ENCODE data around the gene RNLS.
A peak's percentile ranks its signal among the peaks of the same experiment; 100 is the strongest.

RNLS gene

DNA sequence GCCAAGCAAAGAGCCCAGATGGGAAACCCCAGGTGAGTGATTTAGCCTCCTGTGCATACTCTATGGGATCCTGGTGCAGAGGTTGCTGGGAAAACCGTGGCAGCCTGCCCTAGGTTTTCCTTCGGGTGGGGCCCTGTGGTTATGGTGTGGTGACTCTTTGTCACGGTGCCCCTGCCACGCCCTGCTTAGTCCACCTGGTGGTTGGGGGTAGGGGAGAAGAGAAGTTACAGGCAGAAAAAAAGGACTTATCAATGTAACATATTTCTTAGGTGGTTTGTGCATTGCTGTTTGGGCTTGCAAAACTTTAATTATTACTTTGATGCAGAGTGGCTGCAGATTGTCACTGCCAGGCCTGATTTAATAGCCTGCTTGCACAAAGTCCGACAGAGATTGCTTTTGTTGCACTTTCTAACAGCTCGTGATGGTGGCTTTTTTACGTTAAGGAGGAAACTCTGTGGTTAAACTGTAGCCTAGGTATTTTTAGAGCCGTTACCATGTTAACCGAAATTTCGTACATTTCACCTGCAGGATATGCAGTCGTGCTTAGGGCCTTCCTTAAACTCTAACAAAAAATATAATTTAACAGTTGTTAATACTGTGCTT is 197.4 kb downstream of the RNLS start:
- ChIA-PET CTCF (interaction anchor here (0.7 to 1.9 kb wide), 4 partner anchors 8 to 534 kb away, joined by 3 to 8 read pairs (median 4); no protein-coding TSS in a partner anchor), POLR2A (interaction anchor here (1.6 kb wide), 1 partner anchor 524 kb away, joined by 3 read pairs; no protein-coding TSS in a partner anchor)
- H3K36me3 ChIP-seq (ENCODE audit: control insufficient read depth in 2 of 2, insufficient read depth in 1 of 2, low read length in 2 of 2) = no peaks in the 10 kb centered on the region; a peak in 1 of 3 replicates
- H3K4me3 ChIP-seq (ENCODE audit: low read depth, low read length) = no peak overlapping the region
- peak overlapping the region; percentile 60; the same call in 1 of the 2 replicates for H3K27ac ChIP-seq (ENCODE audit: extremely low read depth, low read depth, low read length)
- no peaks in the 10 kb centered on the region for H3K9me3 ChIP-seq (ENCODE audit: control insufficient read depth, insufficient read depth, low read depth, low read length)
- H3K4me1 ChIP-seq (ENCODE audit: control insufficient read depth, insufficient read depth, low read length) = peaks cover 27% of the 10 kb centered on the region
- no peak for TF ChIP-seq TRIM28 (IDR thresholded peaks at IDR 0.05; ENCODE audit: borderline replicate concordance, low read length)
- peak; percentile 44 for TF ChIP-seq GLIS2 (tag by site-specific recombination; IDR thresholded peaks at IDR 0.05)
- TF ChIP-seq SP7 (tag by site-specific recombination; IDR thresholded peaks at IDR 0.05) = peak; percentile 86
- peak; percentile 39; the same call in 1 of the 2 replicates for TF ChIP-seq KLF9 (tag by site-specific recombination; IDR thresholded peaks at IDR 0.05; ENCODE audit: low read depth)
- TF ChIP-seq, protein P1, sequence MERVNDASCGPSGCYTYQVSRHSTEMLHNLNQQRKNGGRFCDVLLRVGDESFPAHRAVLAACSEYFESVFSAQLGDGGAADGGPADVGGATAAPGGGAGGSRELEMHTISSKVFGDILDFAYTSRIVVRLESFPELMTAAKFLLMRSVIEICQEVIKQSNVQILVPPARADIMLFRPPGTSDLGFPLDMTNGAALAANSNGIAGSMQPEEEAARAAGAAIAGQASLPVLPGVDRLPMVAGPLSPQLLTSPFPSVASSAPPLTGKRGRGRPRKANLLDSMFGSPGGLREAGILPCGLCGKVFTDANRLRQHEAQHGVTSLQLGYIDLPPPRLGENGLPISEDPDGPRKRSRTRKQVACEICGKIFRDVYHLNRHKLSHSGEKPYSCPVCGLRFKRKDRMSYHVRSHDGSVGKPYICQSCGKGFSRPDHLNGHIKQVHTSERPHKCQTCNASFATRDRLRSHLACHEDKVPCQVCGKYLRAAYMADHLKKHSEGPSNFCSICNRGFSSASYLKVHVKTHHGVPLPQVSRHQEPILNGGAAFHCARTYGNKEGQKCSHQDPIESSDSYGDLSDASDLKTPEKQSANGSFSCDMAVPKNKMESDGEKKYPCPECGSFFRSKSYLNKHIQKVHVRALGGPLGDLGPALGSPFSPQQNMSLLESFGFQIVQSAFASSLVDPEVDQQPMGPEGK (tag by site-specific recombination; IDR thresholded peaks at IDR 0.05) = peak; percentile 18; the same call in 1 of the 2 replicates
- TF ChIP-seq ZNF621 (tag by site-specific recombination; IDR thresholded peaks at IDR 0.05) = no peak
- TF ChIP-seq, protein P2, sequence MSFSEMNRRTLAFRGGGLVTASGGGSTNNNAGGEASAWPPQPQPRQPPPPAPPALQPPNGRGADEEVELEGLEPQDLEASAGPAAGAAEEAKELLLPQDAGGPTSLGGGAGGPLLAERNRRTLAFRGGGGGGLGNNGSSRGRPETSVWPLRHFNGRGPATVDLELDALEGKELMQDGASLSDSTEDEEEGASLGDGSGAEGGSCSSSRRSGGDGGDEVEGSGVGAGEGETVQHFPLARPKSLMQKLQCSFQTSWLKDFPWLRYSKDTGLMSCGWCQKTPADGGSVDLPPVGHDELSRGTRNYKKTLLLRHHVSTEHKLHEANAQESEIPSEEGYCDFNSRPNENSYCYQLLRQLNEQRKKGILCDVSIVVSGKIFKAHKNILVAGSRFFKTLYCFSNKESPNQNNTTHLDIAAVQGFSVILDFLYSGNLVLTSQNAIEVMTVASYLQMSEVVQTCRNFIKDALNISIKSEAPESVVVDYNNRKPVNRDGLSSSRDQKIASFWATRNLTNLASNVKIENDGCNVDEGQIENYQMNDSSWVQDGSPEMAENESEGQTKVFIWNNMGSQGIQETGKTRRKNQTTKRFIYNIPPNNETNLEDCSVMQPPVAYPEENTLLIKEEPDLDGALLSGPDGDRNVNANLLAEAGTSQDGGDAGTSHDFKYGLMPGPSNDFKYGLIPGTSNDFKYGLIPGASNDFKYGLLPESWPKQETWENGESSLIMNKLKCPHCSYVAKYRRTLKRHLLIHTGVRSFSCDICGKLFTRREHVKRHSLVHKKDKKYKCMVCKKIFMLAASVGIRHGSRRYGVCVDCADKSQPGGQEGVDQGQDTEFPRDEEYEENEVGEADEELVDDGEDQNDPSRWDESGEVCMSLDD (tag by site-specific recombination; IDR thresholded peaks at IDR 0.05) = no peak
- no peak for TF ChIP-seq ZNF837 (tag by site-specific recombination; IDR thresholded peaks at IDR 0.05)
- no peak for TF ChIP-seq SALL2 (tag by site-specific recombination; IDR thresholded peaks at IDR 0.05; ENCODE audit: borderline replicate concordance)
- TF ChIP-seq, protein P3, sequence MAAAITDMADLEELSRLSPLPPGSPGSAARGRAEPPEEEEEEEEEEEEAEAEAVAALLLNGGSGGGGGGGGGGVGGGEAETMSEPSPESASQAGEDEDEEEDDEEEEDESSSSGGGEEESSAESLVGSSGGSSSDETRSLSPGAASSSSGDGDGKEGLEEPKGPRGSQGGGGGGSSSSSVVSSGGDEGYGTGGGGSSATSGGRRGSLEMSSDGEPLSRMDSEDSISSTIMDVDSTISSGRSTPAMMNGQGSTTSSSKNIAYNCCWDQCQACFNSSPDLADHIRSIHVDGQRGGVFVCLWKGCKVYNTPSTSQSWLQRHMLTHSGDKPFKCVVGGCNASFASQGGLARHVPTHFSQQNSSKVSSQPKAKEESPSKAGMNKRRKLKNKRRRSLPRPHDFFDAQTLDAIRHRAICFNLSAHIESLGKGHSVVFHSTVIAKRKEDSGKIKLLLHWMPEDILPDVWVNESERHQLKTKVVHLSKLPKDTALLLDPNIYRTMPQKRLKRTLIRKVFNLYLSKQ (tag by site-specific recombination; IDR thresholded peaks at IDR 0.05; ENCODE audit: borderline replicate concordance) = no peak
- TF ChIP-seq ZNF549 (tag by site-specific recombination; IDR thresholded peaks at IDR 0.05) = no peak
- 0 out of 2 replicates have a peak, but pooled peaks have one; percentile 28 for TF ChIP-seq ZBTB17 (tag by site-specific recombination; IDR thresholded peaks at IDR 0.05)
- no peak for TF ChIP-seq ZNF600 (tag by site-specific recombination; IDR thresholded peaks at IDR 0.05)
- TF ChIP-seq, protein P4, sequence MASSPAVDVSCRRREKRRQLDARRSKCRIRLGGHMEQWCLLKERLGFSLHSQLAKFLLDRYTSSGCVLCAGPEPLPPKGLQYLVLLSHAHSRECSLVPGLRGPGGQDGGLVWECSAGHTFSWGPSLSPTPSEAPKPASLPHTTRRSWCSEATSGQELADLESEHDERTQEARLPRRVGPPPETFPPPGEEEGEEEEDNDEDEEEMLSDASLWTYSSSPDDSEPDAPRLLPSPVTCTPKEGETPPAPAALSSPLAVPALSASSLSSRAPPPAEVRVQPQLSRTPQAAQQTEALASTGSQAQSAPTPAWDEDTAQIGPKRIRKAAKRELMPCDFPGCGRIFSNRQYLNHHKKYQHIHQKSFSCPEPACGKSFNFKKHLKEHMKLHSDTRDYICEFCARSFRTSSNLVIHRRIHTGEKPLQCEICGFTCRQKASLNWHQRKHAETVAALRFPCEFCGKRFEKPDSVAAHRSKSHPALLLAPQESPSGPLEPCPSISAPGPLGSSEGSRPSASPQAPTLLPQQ (tag by site-specific recombination; IDR thresholded peaks at IDR 0.05) = 0 out of 2 replicates have a peak, but pooled peaks have one; percentile 18
- TF ChIP-seq ZNF610 (tag by site-specific recombination; IDR thresholded peaks at IDR 0.05; ENCODE audit: borderline replicate concordance) = no peak
- TF ChIP-seq, protein P5, sequence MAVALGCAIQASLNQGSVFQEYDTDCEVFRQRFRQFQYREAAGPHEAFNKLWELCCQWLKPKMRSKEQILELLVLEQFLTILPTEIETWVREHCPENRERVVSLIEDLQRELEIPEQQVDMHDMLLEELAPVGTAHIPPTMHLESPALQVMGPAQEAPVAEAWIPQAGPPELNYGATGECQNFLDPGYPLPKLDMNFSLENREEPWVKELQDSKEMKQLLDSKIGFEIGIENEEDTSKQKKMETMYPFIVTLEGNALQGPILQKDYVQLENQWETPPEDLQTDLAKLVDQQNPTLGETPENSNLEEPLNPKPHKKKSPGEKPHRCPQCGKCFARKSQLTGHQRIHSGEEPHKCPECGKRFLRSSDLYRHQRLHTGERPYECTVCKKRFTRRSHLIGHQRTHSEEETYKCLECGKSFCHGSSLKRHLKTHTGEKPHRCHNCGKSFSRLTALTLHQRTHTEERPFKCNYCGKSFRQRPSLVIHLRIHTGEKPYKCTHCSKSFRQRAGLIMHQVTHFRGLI (tag by site-specific recombination; IDR thresholded peaks at IDR 0.05) = 0 out of 2 replicates have a peak, but pooled peaks have one; percentile 20
- no peak for TF ChIP-seq ZBTB48 (tag by site-specific recombination; IDR thresholded peaks at IDR 0.05)
- TF ChIP-seq, protein P6, sequence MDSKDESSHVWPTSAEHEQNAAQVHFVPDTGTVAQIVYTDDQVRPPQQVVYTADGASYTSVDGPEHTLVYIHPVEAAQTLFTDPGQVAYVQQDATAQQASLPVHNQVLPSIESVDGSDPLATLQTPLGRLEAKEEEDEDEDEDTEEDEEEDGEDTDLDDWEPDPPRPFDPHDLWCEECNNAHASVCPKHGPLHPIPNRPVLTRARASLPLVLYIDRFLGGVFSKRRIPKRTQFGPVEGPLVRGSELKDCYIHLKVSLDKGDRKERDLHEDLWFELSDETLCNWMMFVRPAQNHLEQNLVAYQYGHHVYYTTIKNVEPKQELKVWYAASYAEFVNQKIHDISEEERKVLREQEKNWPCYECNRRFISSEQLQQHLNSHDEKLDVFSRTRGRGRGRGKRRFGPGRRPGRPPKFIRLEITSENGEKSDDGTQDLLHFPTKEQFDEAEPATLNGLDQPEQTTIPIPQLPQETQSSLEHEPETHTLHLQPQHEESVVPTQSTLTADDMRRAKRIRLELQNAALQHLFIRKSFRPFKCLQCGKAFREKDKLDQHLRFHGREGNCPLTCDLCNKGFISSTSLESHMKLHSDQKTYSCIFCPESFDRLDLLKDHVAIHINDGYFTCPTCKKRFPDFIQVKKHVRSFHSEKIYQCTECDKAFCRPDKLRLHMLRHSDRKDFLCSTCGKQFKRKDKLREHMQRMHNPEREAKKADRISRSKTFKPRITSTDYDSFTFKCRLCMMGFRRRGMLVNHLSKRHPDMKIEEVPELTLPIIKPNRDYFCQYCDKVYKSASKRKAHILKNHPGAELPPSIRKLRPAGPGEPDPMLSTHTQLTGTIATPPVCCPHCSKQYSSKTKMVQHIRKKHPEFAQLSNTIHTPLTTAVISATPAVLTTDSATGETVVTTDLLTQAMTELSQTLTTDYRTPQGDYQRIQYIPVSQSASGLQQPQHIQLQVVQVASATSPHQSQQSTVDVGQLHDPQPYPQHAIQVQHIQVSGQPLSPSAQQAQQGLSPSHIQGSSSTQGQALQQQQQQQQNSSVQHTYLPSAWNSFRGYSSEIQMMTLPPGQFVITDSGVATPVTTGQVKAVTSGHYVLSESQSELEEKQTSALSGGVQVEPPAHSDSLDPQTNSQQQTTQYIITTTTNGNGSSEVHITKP (tag by site-specific recombination; IDR thresholded peaks at IDR 0.05) = peak; percentile 70
- peak; percentile 80; the same call in 1 of the 2 replicates for TF ChIP-seq KLF7 (tag by site-specific recombination; IDR thresholded peaks at IDR 0.05; ENCODE audit: borderline replicate concordance)
- TF ChIP-seq, protein P7, sequence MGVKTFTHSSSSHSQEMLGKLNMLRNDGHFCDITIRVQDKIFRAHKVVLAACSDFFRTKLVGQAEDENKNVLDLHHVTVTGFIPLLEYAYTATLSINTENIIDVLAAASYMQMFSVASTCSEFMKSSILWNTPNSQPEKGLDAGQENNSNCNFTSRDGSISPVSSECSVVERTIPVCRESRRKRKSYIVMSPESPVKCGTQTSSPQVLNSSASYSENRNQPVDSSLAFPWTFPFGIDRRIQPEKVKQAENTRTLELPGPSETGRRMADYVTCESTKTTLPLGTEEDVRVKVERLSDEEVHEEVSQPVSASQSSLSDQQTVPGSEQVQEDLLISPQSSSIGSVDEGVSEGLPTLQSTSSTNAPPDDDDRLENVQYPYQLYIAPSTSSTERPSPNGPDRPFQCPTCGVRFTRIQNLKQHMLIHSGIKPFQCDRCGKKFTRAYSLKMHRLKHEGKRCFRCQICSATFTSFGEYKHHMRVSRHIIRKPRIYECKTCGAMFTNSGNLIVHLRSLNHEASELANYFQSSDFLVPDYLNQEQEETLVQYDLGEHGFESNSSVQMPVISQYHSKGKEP (tag by site-specific recombination; IDR thresholded peaks at IDR 0.05) = peak; percentile 90
- peak; percentile 89 for TF ChIP-seq KLF1 (tag by site-specific recombination; IDR thresholded peaks at IDR 0.05)
- TF ChIP-seq ZNF302 (tag by site-specific recombination; IDR thresholded peaks at IDR 0.05; ENCODE audit: low read depth) = no peak
